H1 (cell line): ENCODE results near the gene DNTT. TPM values are rescaled to one million over a fixed set of nuclear protein-coding genes. Genes with fewer than 3 reads are reported as not detected.

Experiments used
- CTCF ChIA-PET: fragments of 300-600 bp; sonication (Branson Sonifier 250); formaldehyde crosslinking; loops from one replicate; lab custom pipeline; 2021; ENCODE audit not compliant: partially characterized antibody; lab: Charles Lee
- POLR2A ChIA-PET: fragments of 300-600 bp; sonication (Branson Sonifier 250); formaldehyde crosslinking; loops from one replicate; lab custom pipeline; 2021; ENCODE audit warnings: inconsistent platforms; ENCODE audit not compliant: partially characterized antibody; lab: Charles Lee
- DNase-seq, 2 experiments: peaks; one replicate each; pipeline versions ENCODE4 v3.0.0 to v3.0.0-alpha.2; 2010 to 2022; ENCODE audit warnings: low spot score in 2 of 2, low read depth in 1 of 2, mixed read lengths in 1 of 2
- FAIRE-seq: peaks from 2 replicates; lab custom pipeline; 2011; peaks lifted over from hg19 to GRCh38; lab: Jason Lieb, UNC
- H2AFZ ChIP-seq: 2 replicates; pipeline ENCODE4 v1.8.1; 2012; ENCODE audit warnings: low read length, inconsistent platforms
- H2AK5ac ChIP-seq: 2 replicates; pipeline ENCODE4 v1.6.1; 2013; ENCODE audit warnings: low read depth, low read length
- H2BK120ac ChIP-seq: replicated peaks from 2 replicates; pipeline ENCODE3; 2013; ENCODE audit warnings: low read depth, low read length, inconsistent platforms
- H2BK12ac ChIP-seq: 2 replicates; pipeline ENCODE4 v1.6.1; 2013; ENCODE audit warnings: low read depth, low read length
- H2BK15ac ChIP-seq: 2 replicates; pipeline ENCODE4 v1.6.1; 2013; ENCODE audit warnings: low read length
- H2BK20ac ChIP-seq: 2 replicates; pipeline ENCODE4 v1.6.1; 2013; ENCODE audit warnings: low read length
- H2BK5ac ChIP-seq: 2 replicates; pipeline ENCODE4 v1.6.1; 2013; ENCODE audit warnings: low read depth, low read length
- H3K14ac ChIP-seq: 2 replicates; pipeline ENCODE4 v1.6.1; 2013; ENCODE audit warnings: inconsistent platforms; ENCODE audit not compliant: insufficient read length
- H3K18ac ChIP-seq: 2 replicates; pipeline ENCODE4 v1.6.1; 2013; ENCODE audit warnings: low read length; ENCODE audit errors: extremely low read depth
- H3K23ac ChIP-seq: 2 replicates; pipeline ENCODE4 v1.6.1; 2013; ENCODE audit warnings: inconsistent platforms; ENCODE audit not compliant: insufficient read length
- H3K23me2 ChIP-seq: 2 replicates; pipeline ENCODE4 v1.6.1; 2013; ENCODE audit warnings: low read depth, low read length
- H3K27ac ChIP-seq: 2 replicates; pipeline ENCODE4 v1.6.1; 2011; ENCODE audit warnings: low read depth, low read length, inconsistent platforms
- H3K27me3 ChIP-seq, 4 experiments: replicated peaks in 1 of 4; 1 replicate in 1 of 4; 2 replicates in 3 of 4; pipeline versions ENCODE4 v1.6.1 to v1.8.1; 2011 to 2013; ENCODE audit warnings: low read length in 3 of 4, mild to moderate bottlenecking in 3 of 4, inconsistent platforms in 2 of 4, mixed read lengths in 2 of 4, moderate library complexity in 1 of 4; ENCODE audit not compliant: control insufficient read depth in 3 of 4, insufficient read depth in 3 of 4; ENCODE audit errors: extremely low read depth in 1 of 4
- H3K36me3 ChIP-seq, 4 experiments: 2 replicates each; pipeline versions ENCODE4 v1.6.1 to v1.8.1; 2011 to 2013; ENCODE audit warnings: mild to moderate bottlenecking in 4 of 4, low read length in 3 of 4, moderate library complexity in 2 of 4, control low read depth in 1 of 4, inconsistent platforms in 1 of 4; ENCODE audit not compliant: insufficient read depth in 4 of 4, control insufficient read depth in 2 of 4
- H3K4ac ChIP-seq: replicated peaks from 2 replicates; pipeline ENCODE3; 2013; ENCODE audit warnings: low read length, low read depth, mixed read lengths, inconsistent platforms; ENCODE audit not compliant: insufficient read length
- H3K4me1 ChIP-seq, 4 experiments: replicated peaks in 1 of 4; 1 replicate in 1 of 4; 2 replicates in 3 of 4; pipeline versions ENCODE4 v1.6.1 to v1.8.1; 2011 to 2013; ENCODE audit warnings: low read length in 3 of 4, inconsistent platforms in 2 of 4, mixed read lengths in 1 of 4; ENCODE audit not compliant: insufficient read depth in 4 of 4, control insufficient read depth in 3 of 4
- H3K4me2 ChIP-seq, 2 experiments: 2 replicates each; pipeline versions ENCODE4 v1.6.1 to v1.8.1; 2011 to 2013; ENCODE audit warnings: low read depth in 2 of 2, low read length in 2 of 2, control low read depth in 1 of 2, inconsistent platforms in 1 of 2, mild to moderate bottlenecking in 1 of 2; ENCODE audit not compliant: insufficient read depth in 1 of 2
- H3K4me3 ChIP-seq, 4 experiments: fragments of 200-600, 300-600 bp in 1 of 4; sonication (generic), shearing (Covaris generic), sonication (Bioruptor Twin) in 1 of 4; 2 replicates each; pipeline versions ENCODE4 v1.5.1 to v1.8.1; 2011 to 2016; ENCODE audit warnings: low read length in 4 of 4, low read depth in 3 of 4, control low read depth in 2 of 4, inconsistent platforms in 2 of 4, mild to moderate bottlenecking in 2 of 4, mixed read lengths in 1 of 4, moderate library complexity in 1 of 4; ENCODE audit not compliant: insufficient read depth in 2 of 4; ENCODE audit errors: extremely low read depth in 1 of 4
- H3K56ac ChIP-seq: replicated peaks from 2 replicates; pipeline ENCODE3; 2013; ENCODE audit warnings: low read depth, mild to moderate bottlenecking, mixed read lengths, low read length, inconsistent platforms; ENCODE audit not compliant: insufficient read length
- H3K79me1 ChIP-seq: 2 replicates; pipeline ENCODE4 v1.6.1; 2013; ENCODE audit warnings: low read depth, low read length, control low read depth
- H3K79me2 ChIP-seq, 2 experiments: 2 replicates each; pipeline versions ENCODE4 v1.6.1 to v1.8.1; 2012 to 2013; ENCODE audit warnings: low read length in 2 of 2, mild to moderate bottlenecking in 2 of 2, inconsistent platforms in 1 of 2; ENCODE audit not compliant: insufficient read depth in 2 of 2, control insufficient read depth in 1 of 2
- H3K9ac ChIP-seq, 4 experiments: replicated peaks in 1 of 4; 1 replicate in 1 of 4; 2 replicates in 3 of 4; pipeline versions ENCODE4 v1.6.1 to v1.8.1; 2011 to 2013; ENCODE audit warnings: low read depth in 3 of 4, low read length in 3 of 4, control low read depth in 2 of 4, mild to moderate bottlenecking in 2 of 4, moderate library complexity in 2 of 4, inconsistent platforms in 1 of 4; ENCODE audit errors: extremely low read depth in 1 of 4
- H3K9me3 ChIP-seq, 2 experiments: 2 replicates each; pipeline versions ENCODE4 v1.6.1 to v1.8.1; 2012 to 2013; ENCODE audit warnings: mild to moderate bottlenecking in 2 of 2, moderate library complexity in 2 of 2, control low read depth in 1 of 2, inconsistent platforms in 1 of 2, low read depth in 1 of 2, low read length in 1 of 2, mixed read lengths in 1 of 2; ENCODE audit not compliant: insufficient read depth in 2 of 2
- H4K20me1 ChIP-seq, 2 experiments: replicated peaks in 1 of 2; 2 replicates each; pipeline versions ENCODE3 to v1.8.1; 2011 to 2013; ENCODE audit warnings: inconsistent platforms in 2 of 2, low read length in 2 of 2, mild to moderate bottlenecking in 1 of 2; ENCODE audit not compliant: insufficient read depth in 2 of 2, control insufficient read depth in 1 of 2
- H4K5ac ChIP-seq: 2 replicates; pipeline ENCODE4 v1.6.1; 2013; ENCODE audit warnings: low read length, low read depth, mixed read lengths, inconsistent platforms; ENCODE audit not compliant: insufficient read length
- H4K8ac ChIP-seq: 2 replicates; pipeline ENCODE4 v1.8.0; 2013; ENCODE audit warnings: mild to moderate bottlenecking, moderate library complexity, low read length, inconsistent platforms; ENCODE audit not compliant: insufficient read depth; ENCODE audit errors: extremely low read depth
- H4K91ac ChIP-seq: replicated peaks from 2 replicates; pipeline ENCODE3; 2013; ENCODE audit warnings: low read length, mixed read lengths, inconsistent platforms; ENCODE audit not compliant: insufficient read length
- CEBPB ChIP-seq: IDR thresholded peaks from 2 replicates; pipeline ENCODE4 v1.6.1; 2012; ENCODE audit warnings: low read depth, low read length
- FOSL1 ChIP-seq: IDR thresholded peaks from 2 replicates; pipeline ENCODE4 v1.6.1; 2011; ENCODE audit warnings: mild to moderate bottlenecking, low read depth, low read length, moderate library complexity; ENCODE audit not compliant: insufficient read depth
- POLR2A ChIP-seq, 2 experiments: IDR thresholded peaks; 1 replicate in 1 of 2; 2 replicates in 1 of 2; pipeline ENCODE4 v1.6.1; 2011; ENCODE audit warnings: low read depth in 2 of 2, low read length in 2 of 2, mild to moderate bottlenecking in 2 of 2; ENCODE audit errors: control extremely low read depth in 1 of 2
- TEAD4 ChIP-seq: IDR thresholded peaks from 2 replicates; pipeline ENCODE4 v1.6.1; 2012; ENCODE audit warnings: low read depth, low read length, inconsistent platforms, mixed read lengths
- WGBS, 2 experiments: shearing (Covaris generic) in 1 of 2; methylation state at CpG; one replicate each; pipeline versions ENCODE4 v1.1.6 to v1.1.7; 2013 to 2015; ENCODE audit warnings: low lambda C conversion rate in 2 of 2, mixed read lengths in 2 of 2, inconsistent platforms in 1 of 2, low coverage in 1 of 2, missing lambda C conversion rate in 1 of 2; ENCODE audit not compliant: insufficient replicate concordance in 2 of 2, insufficient coverage in 1 of 2, insufficient read length in 1 of 2; ENCODE audit errors: extremely low coverage in 1 of 2, missing lambda C conversion rate in 1 of 2; 5-methylcytosine and 5-hydroxymethylcytosine counted together
- polyA plus RNA-seq, 7 experiments: library from polyadenylated mRNA; depleted of rRNA in 3 of 7; stranded (reverse) in 5 of 7; unstranded in 2 of 7; fragments of >200 nt in 5 of 7; fragments of 200-250 nt in 2 of 7; gene quantifications; 1 replicate in 5 of 7; 2 replicates in 1 of 7; 4 replicates in 1 of 7; pipeline versions ENCODE4 v1.2.1 to v1.2.3, GENCODE V29; 2011 to 2013; ENCODE audit warnings: missing spikeins in 2 of 7, mixed read lengths in 2 of 7
- total RNA-seq: library from RNA; stranded (reverse); fragmentation: NEBNext Ultra II Directional; extraction: Animal tissue kit (Norgen Biotek cat#: 25700); gene quantifications from 2 replicates; pipeline ENCODE4 v1.2.1, GENCODE V29; 2021

DNTT gene
- total and polyA plus RNA-seq, 2 of the 8 experiments (the other 6 are each of a cell fraction or from before 2014, with no cell fraction given): not detected

- no peak overlapping the region for H2BK12ac ChIP-seq
- H3K4me2 ChIP-seq: no peak overlapping the region
- 89% methylated on average over 2 of the region's 2 CpGs; no CpG with 5 or more reads in 1 of the 2 experiments for WGBS, 2 experiments
- FAIRE-seq (no peak), DNase-seq (no peak)
- no peak overlapping the region for H3K23ac ChIP-seq
- no peaks in the 10 kb centered on the region for H3K36me3 ChIP-seq
- no peak overlapping the region for H4K91ac ChIP-seq
- no peak overlapping the region for H2AK5ac ChIP-seq
- H2BK15ac ChIP-seq: no peak overlapping the region
- no peaks in the 10 kb centered on the region for H4K20me1 ChIP-seq
- H3K9me3 ChIP-seq: no peaks in the 10 kb centered on the region
- H3K4me3 ChIP-seq: no peak overlapping the region
- H3K79me2 ChIP-seq: no peaks in the 10 kb centered on the region
- H3K9ac ChIP-seq: no peak overlapping the region
- no peak overlapping the region for H3K18ac ChIP-seq
- H2BK5ac ChIP-seq: no peak overlapping the region
- TF ChIP-seq FOSL1 (no peak), TEAD4 (no peak), POLR2A (IDR thresholded peaks at IDR 0.05; ENCODE audit: control extremely low read depth in 1 of 2, low read depth in 2 of 2, low read length in 2 of 2) (no peak), CEBPB (0 out of 2 replicates have a peak, but pooled peaks have one; percentile 52)
- H3K4me1 ChIP-seq: peaks cover 0 to 4% (median 0%) of the 10 kb centered on the region in 4 experiments; a peak in 2 of 7 replicates
- H3K56ac ChIP-seq: no peak overlapping the region
- no peaks in the 10 kb centered on the region for H3K79me1 ChIP-seq
- ChIA-PET POLR2A (no interaction called here), CTCF (interaction anchor here (1.0 to 2.5 kb wide), 5 partner anchors 8 to 61 kb away, joined by 3 to 13 read pairs (median 5); no protein-coding TSS in a partner anchor)
- H4K5ac ChIP-seq: no peak overlapping the region
- no peak overlapping the region for H2BK120ac ChIP-seq
- H3K27me3 ChIP-seq: no peaks in the 10 kb centered on the region
- H3K23me2 ChIP-seq: no peaks in the 10 kb centered on the region; the same call in 1 of the 2 replicates
- no peak overlapping the region for H3K4ac ChIP-seq
- H2AFZ ChIP-seq: no peak overlapping the region
- H3K27ac ChIP-seq: no peak overlapping the region
- no peak overlapping the region for H3K14ac ChIP-seq
- H4K8ac ChIP-seq: no peak overlapping the region
- no peak overlapping the region for H2BK20ac ChIP-seq
These were observed 43.1 kb upstream of the DNTT start for GRCh38 chr10:96261132-96261531.
